ENCODE measurements around the gene MYOF.
"Not testable (repeated sequence)": the region's sequence is repeated elsewhere in the genome, so short reads cannot be mapped to it uniquely, and the experiment has no call there.

Gene MYOF

GRCh38 chr10:93379731-93380575 is 102.2 kb downstream of the MYOF start:
- no peak for DNase-seq

- DNase-seq: no peak
Measured at GRCh38 chr10:93378997-93379730, 103.0 kb downstream of the MYOF start.

GRCh38 chr10:93378039-93378438 is 104.1 kb downstream of the MYOF start:
- DNase-seq: no peak

GRCh38 chr10:93376372-93377293 is 105.5 kb downstream of the MYOF start:
- peak; percentile 64 for DNase-seq

GRCh38 chr10:93370961-93371360 is 111.2 kb downstream of the MYOF start:
- no peak for DNase-seq

- no peak for DNase-seq
Measured at GRCh38 chr10:93369588-93370164, 112.5 kb downstream of the MYOF start.

GRCh38 chr10:93368210-93368609 is 113.9 kb downstream of the MYOF start:
- no peak for DNase-seq

- DNase-seq: no peak
Measured at GRCh38 chr10:93367664-93368063, 114.5 kb downstream of the MYOF start.

- DNase-seq: no peak
Measured at GRCh38 chr10:93364966-93365365, 117.2 kb downstream of the MYOF start.

- no peak for DNase-seq
Measured at GRCh38 chr10:93363891-93364648, 118.1 kb downstream of the MYOF start.

GRCh38 chr10:93358398-93358797 is 123.7 kb downstream of the MYOF start:
- not testable (repeated sequence) for DNase-seq

GRCh38 chr10:93357680-93358079 is 124.5 kb downstream of the MYOF start:
- peak; percentile 32 for DNase-seq

GRCh38 chr10:93356516-93356915 is 125.6 kb downstream of the MYOF start:
- no peak for DNase-seq

GRCh38 chr10:93352638-93353383 is 129.3 kb downstream of the MYOF start:
- no peak for DNase-seq

GRCh38 chr10:93346694-93347093 is 135.4 kb downstream of the MYOF start:
- peak; percentile 23 for DNase-seq

- DNase-seq: no peak
Measured at GRCh38 chr10:93346108-93346507, 136.0 kb downstream of the MYOF start.

GRCh38 chr10:93344691-93345090 is 137.4 kb downstream of the MYOF start:
- no peak for DNase-seq

- no peak for DNase-seq
Measured at GRCh38 chr10:93342921-93343320, 139.2 kb downstream of the MYOF start.

- DNase-seq: no peak
Measured at GRCh38 chr10:93342366-93342765, 139.8 kb downstream of the MYOF start.

- DNase-seq: no peak
Measured at GRCh38 chr10:93337309-93337721, 144.8 kb downstream of the MYOF start.

- no peak for DNase-seq
Measured at GRCh38 chr10:93336678-93337077, 145.5 kb downstream of the MYOF start.

All from DMS153 (cell line).